ENCODE results near the gene PCSK5. TPM values are rescaled to one million over a fixed set of nuclear protein-coding genes. Genes with fewer than 3 reads are reported as not detected.

PCSK5 gene
- polyA plus RNA-seq, 1 donor (not counting 4 experiments of a cell fraction or from before 2014, with no cell fraction given): 1.9 TPM

DNA sequence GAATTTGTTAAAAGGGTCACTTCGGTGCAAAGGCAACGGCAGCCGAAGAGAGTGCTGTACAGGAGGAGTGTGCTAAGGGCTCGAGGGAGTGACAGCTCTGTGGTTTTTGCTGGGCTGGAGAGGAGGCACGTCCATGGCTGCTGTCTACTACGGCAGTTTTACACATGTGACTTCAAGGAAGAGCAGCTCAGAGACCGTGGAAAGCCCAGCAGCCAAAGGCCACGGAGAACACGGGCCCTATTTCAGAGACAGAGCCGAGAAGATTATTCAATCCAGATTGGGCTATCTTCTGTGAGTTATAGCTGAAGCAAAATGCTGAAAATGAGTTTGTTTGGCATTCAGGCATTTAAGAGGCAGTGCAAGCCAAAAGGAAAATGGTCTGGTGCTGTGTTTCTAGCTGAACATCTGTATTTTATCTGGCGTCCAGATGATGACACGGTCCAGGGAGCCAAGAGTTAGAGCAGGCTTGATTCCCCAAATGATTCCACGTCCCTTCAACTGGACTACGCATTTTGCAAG, 407.3 kb downstream of the PCSK5 start:
- Histone ChIP-seq H3K27ac (ENCODE audit: control insufficient read depth, insufficient read depth, low read length) (no peak overlapping the region), H3K9me3 (ENCODE audit: control insufficient read depth, low read depth, low read length) (no peaks in the 10 kb centered on the region), H3K4me2 (ENCODE audit: control insufficient read depth, extremely low read depth, insufficient read depth, low read depth, low read length) (no peak overlapping the region)

DNA sequence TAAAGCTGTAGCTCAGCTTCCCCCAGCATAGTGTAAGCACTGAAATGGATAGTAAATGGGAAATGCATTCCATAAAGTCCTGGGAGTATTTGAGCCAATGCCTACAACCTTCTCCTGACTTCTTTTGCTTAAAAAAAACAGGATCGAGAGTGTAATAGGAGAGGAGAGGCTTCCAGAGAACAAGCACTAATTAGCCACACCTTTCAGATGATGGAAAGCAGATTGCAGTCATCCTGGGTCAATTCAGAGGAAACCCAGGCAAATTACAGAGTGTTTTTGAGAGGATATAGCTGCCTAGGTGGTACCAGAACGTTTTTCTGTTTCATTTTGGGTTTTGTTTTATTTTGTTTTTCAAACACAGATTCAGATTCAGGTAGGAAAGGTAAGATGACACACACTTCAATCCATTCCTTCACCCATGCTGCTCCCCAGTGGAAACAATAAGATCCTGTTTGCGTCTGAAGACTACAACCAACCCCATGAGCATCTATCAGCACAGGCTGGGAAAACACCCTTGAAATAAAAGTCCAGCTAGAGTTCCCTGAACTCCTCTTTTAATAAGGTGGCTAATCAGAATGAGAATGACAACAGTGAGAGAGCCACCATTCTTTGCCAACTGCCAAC, 408.2 kb downstream of the PCSK5 start:
- no peak for FAIRE-seq
- H3K9ac ChIP-seq (ENCODE audit: control insufficient read depth, extremely low read depth, insufficient read depth, low read length): no peak overlapping the region
- no peak for DNase-seq (ENCODE audit: low read depth, low spot score)
- H3K27me3 ChIP-seq (ENCODE audit: control insufficient read depth, extremely low read depth, insufficient read depth, low read length): no peaks in the 10 kb centered on the region
- no peaks in the 10 kb centered on the region for H3K36me3 ChIP-seq (ENCODE audit: control insufficient read depth in 2 of 2, extremely low read depth in 1 of 2, insufficient read depth in 2 of 2, low read length in 2 of 2)
- no peak overlapping the region for H3K27ac ChIP-seq (ENCODE audit: control insufficient read depth, insufficient read depth, low read length)
- H3K9me3 ChIP-seq (ENCODE audit: control insufficient read depth, low read depth, low read length): no peaks in the 10 kb centered on the region
- H3K79me2 ChIP-seq (ENCODE audit: control insufficient read depth, insufficient read depth, low read length): no peaks in the 10 kb centered on the region
- no peak overlapping the region for H3K4me2 ChIP-seq (ENCODE audit: control insufficient read depth, extremely low read depth, insufficient read depth, low read depth, low read length)
- dilution Hi-C loops (cut with MboI; ENCODE audit: extremely low pct_ligation_motif_present, low sequenced_read_pairs): no loop called here
- H2AFZ ChIP-seq (ENCODE audit: control insufficient read depth, low read length): no peak overlapping the region
- no peak for TF ChIP-seq EZH2 (IDR thresholded peaks at IDR 0.05; ENCODE audit: low read length)
- TF ChIP-seq, protein P1, sequence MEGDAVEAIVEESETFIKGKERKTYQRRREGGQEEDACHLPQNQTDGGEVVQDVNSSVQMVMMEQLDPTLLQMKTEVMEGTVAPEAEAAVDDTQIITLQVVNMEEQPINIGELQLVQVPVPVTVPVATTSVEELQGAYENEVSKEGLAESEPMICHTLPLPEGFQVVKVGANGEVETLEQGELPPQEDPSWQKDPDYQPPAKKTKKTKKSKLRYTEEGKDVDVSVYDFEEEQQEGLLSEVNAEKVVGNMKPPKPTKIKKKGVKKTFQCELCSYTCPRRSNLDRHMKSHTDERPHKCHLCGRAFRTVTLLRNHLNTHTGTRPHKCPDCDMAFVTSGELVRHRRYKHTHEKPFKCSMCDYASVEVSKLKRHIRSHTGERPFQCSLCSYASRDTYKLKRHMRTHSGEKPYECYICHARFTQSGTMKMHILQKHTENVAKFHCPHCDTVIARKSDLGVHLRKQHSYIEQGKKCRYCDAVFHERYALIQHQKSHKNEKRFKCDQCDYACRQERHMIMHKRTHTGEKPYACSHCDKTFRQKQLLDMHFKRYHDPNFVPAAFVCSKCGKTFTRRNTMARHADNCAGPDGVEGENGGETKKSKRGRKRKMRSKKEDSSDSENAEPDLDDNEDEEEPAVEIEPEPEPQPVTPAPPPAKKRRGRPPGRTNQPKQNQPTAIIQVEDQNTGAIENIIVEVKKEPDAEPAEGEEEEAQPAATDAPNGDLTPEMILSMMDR (optimal IDR thresholded peaks at IDR 0.05 in 1 of 3, IDR thresholded peaks at IDR 0.05 in 1 of 3, conservative IDR thresholded peaks at IDR 0.05 in 1 of 3; ENCODE audit: extremely low read depth in 1 of 3, insufficient read depth in 2 of 3, low read length in 3 of 3): peak; percentile 33 to 71 (median 44)
- no peak overlapping the region for H3K4me3 ChIP-seq (ENCODE audit: control insufficient read depth in 2 of 3, extremely low read depth in 1 of 3, insufficient read depth in 2 of 3, low read depth in 1 of 3, low read length in 3 of 3)
- H3K4me1 ChIP-seq (ENCODE audit: control insufficient read depth, extremely low read depth, insufficient read depth, low read length): no peaks in the 10 kb centered on the region
- no peaks in the 10 kb centered on the region for H4K20me1 ChIP-seq (ENCODE audit: control insufficient read depth, extremely low read depth, insufficient read depth, low read length)
- no peaks in the 10 kb centered on the region for H3K9me1 ChIP-seq (ENCODE audit: control insufficient read depth, extremely low read depth, insufficient read depth, low read length)

More for the DNA sequence above, 407.3 kb downstream of the PCSK5 start:
- dilution Hi-C loops (cut with MboI; ENCODE audit: extremely low pct_ligation_motif_present, low sequenced_read_pairs): no loop called here
- H3K79me2 ChIP-seq (ENCODE audit: control insufficient read depth, insufficient read depth, low read length): no peaks in the 10 kb centered on the region
- H3K9me1 ChIP-seq (ENCODE audit: control insufficient read depth, extremely low read depth, insufficient read depth, low read length): no peaks in the 10 kb centered on the region
- FAIRE-seq: no peak
- TF ChIP-seq EZH2 (IDR thresholded peaks at IDR 0.05; ENCODE audit: low read length): no peak
- TF ChIP-seq, protein P1 (optimal IDR thresholded peaks at IDR 0.05 in 1 of 3, IDR thresholded peaks at IDR 0.05 in 1 of 3, conservative IDR thresholded peaks at IDR 0.05 in 1 of 3; ENCODE audit: extremely low read depth in 1 of 3, insufficient read depth in 2 of 3, low read length in 3 of 3): no peak
- no peak overlapping the region for H2AFZ ChIP-seq (ENCODE audit: control insufficient read depth, low read length)
- no peak for DNase-seq (ENCODE audit: low read depth, low spot score)
- no peaks in the 10 kb centered on the region for H4K20me1 ChIP-seq (ENCODE audit: control insufficient read depth, extremely low read depth, insufficient read depth, low read length)
- H3K36me3 ChIP-seq (ENCODE audit: control insufficient read depth in 2 of 2, extremely low read depth in 1 of 2, insufficient read depth in 2 of 2, low read length in 2 of 2): no peaks in the 10 kb centered on the region
- no peak overlapping the region for H3K4me3 ChIP-seq (ENCODE audit: control insufficient read depth in 2 of 3, extremely low read depth in 1 of 3, insufficient read depth in 2 of 3, low read depth in 1 of 3, low read length in 3 of 3)
- no peak overlapping the region for H3K9ac ChIP-seq (ENCODE audit: control insufficient read depth, extremely low read depth, insufficient read depth, low read length)
- no peaks in the 10 kb centered on the region for H3K27me3 ChIP-seq (ENCODE audit: control insufficient read depth, extremely low read depth, insufficient read depth, low read length)
- H3K4me1 ChIP-seq (ENCODE audit: control insufficient read depth, extremely low read depth, insufficient read depth, low read length): no peaks in the 10 kb centered on the region
